Muscle of back (tissue), 11 donors: ENCODE results near the gene CAPN13. TPM values are rescaled to one million over a fixed set of nuclear protein-coding genes. Genes with fewer than 3 reads are reported as not detected.

Source experiments
- DNase-seq, 3 donors: peaks; one replicate each; pipeline versions ENCODE4 v3.0.0 to v3.0.0-alpha.2; 2013
- polyA plus RNA-seq, 10 donors: library from polyadenylated mRNA; unstranded; fragments of 120-200 nt; gene quantifications; one replicate each; pipeline ENCODE4 v1.2.1, GENCODE V29; 2013; ENCODE audit not compliant: insufficient read length in 10 of 10

Gene CAPN13
- polyA plus RNA-seq, 10 donors = 0.08 to 0.22 (median 0.12) TPM; not detected in 5

- no peak for DNase-seq
These were observed 122.7 kb downstream of the CAPN13 start for GRCh38 chr2:30684516-30684915.

GRCh38 chr2:30684026-30684425, 123.2 kb downstream of the CAPN13 start:
- DNase-seq = no peak

- no peak for DNase-seq
These were observed 123.8 kb downstream of the CAPN13 start for GRCh38 chr2:30683236-30683956.

- DNase-seq = no peak
These were observed 126.2 kb downstream of the CAPN13 start for GRCh38 chr2:30681022-30681421.

- no peak for DNase-seq
These were observed 127.1 kb downstream of the CAPN13 start for GRCh38 chr2:30680121-30680520.

- peak in 1 of 3 donors; percentile 17 for DNase-seq
These were observed 127.7 kb downstream of the CAPN13 start for GRCh38 chr2:30679426-30680088.

GRCh38 chr2:30678410-30679137, 128.7 kb downstream of the CAPN13 start:
- DNase-seq = no peak

- DNase-seq = no peak
These were observed 129.3 kb downstream of the CAPN13 start for GRCh38 chr2:30677861-30678385.

GRCh38 chr2:30677231-30677630, 130.0 kb downstream of the CAPN13 start:
- no peak for DNase-seq

- no peak for DNase-seq
These were observed 131.5 kb downstream of the CAPN13 start for GRCh38 chr2:30675758-30676157.

- no peak for DNase-seq
These were observed 134.1 kb downstream of the CAPN13 start for GRCh38 chr2:30673127-30673526.
